GM19240 (cell line): ENCODE measurements around the gene ZCCHC9.

Experiments
- DNase-seq: peaks from one replicate; pipeline ENCODE4 v3.0.0; 2011; ENCODE audit warnings: low spot score; ENCODE audit not compliant: insufficient read length

ZCCHC9 gene

GRCh38 chr5:81355291-81356251 is 54.2 kb downstream of the ZCCHC9 start:
- no peak for DNase-seq

GRCh38 chr5:81359108-81359507 is 57.7 kb downstream of the ZCCHC9 start:
- DNase-seq: no peak

GRCh38 chr5:81359881-81360280 is 58.5 kb downstream of the ZCCHC9 start:
- DNase-seq: no peak

GRCh38 chr5:81360640-81361039 is 59.3 kb downstream of the ZCCHC9 start:
- no peak for DNase-seq

- no peak for DNase-seq
These were observed 60.2 kb downstream of the ZCCHC9 start for GRCh38 chr5:81361600-81361999.
